ENCODE measurements around the gene PRKG2. TPM values are rescaled to one million over a fixed set of nuclear protein-coding genes. Genes with fewer than 3 reads are reported as not detected.
A peak's percentile ranks its signal among the peaks of the same experiment; 100 is the strongest.
"Not testable (repeated sequence)": the region's sequence is repeated elsewhere in the genome, so short reads cannot be mapped to it uniquely, and the experiment has no call there.

Gene PRKG2
- 0.05 TPM for total RNA-seq
- long read RNA-seq: 0 reads

DNA sequence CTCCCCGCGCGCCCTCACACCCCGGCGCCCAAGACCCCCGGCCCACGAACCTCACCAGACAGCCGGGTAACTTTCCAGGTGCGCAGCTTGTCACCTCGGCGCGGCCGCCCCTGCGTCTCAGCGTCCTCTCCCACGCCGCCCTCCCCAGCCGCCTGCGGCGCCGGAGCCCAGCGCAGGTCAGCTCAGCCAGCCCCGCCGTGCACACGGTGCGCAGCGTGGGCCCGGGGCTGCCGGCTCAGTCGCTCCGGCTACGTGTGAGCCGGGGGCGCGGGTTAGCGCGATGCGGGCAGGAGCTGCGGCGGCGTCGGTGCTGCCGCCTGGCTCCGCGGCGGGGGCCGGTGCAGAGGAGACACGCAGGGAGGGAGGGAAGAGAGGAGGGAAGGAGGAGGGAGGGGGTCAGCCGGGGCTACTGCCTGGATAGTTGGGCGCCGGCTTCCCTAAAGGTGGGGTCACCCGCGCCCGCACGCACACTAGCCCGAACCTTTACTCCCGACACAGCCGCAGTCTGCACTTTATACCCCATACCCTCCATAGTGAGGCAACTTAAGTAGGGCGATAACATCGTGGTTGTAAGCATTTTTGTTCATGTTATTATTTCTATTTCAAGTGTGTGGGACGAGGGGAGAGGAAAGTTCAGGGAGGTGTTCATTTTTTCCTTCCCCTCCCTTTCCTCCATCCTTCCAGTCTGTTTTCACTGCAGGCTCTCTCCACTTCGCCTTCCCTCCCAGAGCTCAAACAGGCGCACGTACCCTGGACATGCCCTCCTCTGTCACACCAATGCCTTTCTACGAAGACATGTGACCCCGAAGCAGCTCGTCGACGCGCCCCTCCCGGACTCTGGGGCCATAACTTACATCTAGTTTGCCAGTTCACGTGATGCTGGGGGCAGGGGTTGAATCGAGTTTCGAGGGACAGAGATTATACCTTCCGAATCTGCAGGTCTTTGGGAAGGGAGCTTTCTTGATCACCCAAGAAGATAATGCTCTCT, at the start of gene PRKG2:
Gene PRKG2, minus strand, starts transcription at position 342 of the 988 bp plus-strand sequence. CDS start 10,175 bp downstream, outside the sequence.
- DNase-seq (ENCODE audit: missing footprints): no peak
- no peak for ATAC-seq

DNA sequence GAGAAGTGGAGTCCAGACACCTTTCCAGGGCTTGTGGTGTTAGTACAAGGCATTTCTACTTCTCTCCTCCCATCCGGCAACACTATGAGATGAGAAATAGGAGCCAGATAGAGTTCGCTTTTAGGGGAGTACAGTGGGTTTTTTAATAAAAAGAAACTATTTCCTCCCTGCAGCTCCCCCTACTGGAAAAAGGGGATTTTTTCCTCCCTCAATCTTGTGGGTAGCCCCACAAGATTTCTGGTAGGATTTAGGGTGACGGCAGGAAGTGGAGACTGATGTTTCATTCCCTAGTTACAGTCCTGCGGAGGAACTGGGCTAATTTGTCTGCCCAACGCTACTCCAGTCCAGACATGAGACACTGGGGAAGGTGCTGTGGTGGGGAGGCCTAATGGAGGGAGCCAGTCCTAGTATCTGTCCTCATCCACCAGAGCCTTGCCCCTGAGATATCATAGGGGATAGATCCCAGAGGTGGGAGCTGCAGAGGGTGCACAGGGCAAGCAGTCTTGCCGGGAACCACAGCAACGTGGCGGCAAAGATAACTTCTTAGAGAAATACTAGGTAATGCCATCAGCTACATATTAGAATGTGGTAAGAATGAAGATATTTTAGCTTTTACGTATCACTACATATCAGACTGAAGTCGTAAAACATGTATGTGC, 45.5 kb upstream of the PRKG2 start:
- no peak for ATAC-seq
- no peak for DNase-seq (ENCODE audit: missing footprints)
- intact Hi-C loops (cut with DNase I): no loop called here

More for the DNA sequence above, at the start of gene PRKG2:
- intact Hi-C loops (cut with DNase I): no loop called here

DNA sequence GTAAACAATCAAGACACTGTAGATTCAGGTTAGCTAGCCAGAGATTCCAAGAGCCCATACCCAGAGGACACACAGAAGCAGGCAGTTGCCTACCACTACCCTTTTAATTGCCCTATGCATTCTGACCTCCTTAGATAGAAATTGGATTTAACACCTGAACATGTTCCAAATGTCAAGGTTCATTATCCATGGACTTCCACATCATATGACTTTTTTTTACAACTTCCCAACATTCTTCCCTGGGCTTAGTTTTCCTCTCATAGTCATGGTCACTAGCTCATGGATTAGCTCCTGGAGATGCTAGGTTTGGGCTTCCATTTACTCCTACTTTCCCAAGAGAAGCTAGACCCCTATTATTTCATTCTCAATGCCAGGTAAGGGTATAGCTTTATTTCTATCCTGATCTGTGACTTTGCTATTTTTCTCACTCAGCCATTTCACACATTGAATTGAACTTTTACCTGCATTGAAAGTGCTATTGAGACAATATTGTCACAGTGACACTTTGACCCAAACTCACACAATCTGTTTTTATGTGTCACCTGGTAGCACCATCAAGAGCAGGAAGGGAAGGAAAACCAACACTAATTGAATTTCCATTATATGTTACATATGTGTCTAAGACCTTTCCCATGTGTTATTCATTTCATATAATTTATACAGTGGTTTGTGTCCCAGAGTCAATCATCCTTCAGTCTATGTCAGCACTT, 44.0 kb upstream of the PRKG2 start:
- ATAC-seq: no peak
- intact Hi-C loops (cut with DNase I): no loop called here
- no peak for DNase-seq (ENCODE audit: missing footprints)

- no peak for ATAC-seq
Observed at GRCh38 chr4:81257816-81258215, 42.8 kb upstream of the PRKG2 start.

DNA sequence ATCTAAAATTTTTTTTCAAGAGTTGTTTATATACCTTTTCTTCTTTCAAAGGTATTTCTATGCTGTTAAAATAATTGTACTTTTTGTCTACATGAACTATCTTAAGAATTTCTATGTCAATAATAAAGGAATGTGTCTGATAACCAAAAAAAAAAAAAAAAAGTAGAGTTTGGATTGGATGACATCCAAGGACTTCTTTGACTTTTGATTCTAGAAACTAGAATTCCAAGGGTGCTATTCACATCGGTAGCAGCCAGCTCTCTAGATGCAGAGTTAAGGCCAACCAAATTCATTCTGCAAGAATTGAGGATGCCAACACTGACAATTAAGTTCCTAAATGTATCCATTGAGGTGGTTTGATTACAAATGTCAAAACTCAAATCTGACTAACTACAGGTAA, 42.0 kb upstream of the PRKG2 start:
- ATAC-seq (no peak), DNase-seq (ENCODE audit: missing footprints) (no peak)
- intact Hi-C loops (cut with DNase I): no loop called here

More at GRCh38 chr4:81257816-81258215, 42.8 kb upstream of the PRKG2 start:
- DNase-seq (ENCODE audit: missing footprints): no peak
- intact Hi-C loops (cut with DNase I): no loop called here

- ATAC-seq (no peak), DNase-seq (ENCODE audit: missing footprints) (no peak)
- intact Hi-C loops (cut with DNase I): no loop called here
Observed at GRCh38 chr4:81256059-81256970, 41.3 kb upstream of the PRKG2 start.

DNA sequence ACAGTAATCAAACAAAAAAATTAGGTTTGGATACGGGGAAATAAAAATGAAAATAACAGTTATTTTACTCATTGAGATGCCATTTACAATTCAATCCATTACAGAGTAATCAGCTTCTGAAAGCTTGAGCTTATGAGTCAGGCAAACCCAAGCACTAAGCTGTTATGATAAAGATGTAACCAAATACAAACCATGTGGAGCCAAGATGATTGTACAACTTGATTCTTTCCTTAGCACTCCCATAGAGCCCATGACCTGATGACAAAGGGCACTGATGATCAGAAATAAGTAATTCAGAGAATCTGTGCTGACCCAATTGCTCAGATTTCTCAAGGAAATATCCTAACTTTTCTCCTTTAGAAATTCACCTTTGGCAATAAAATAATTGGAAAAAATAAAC, 40.5 kb upstream of the PRKG2 start:
- intact Hi-C loops (cut with DNase I): no loop called here
- ATAC-seq (no peak), DNase-seq (ENCODE audit: missing footprints) (no peak)

GRCh38 chr4:81250430-81250829, 35.4 kb upstream of the PRKG2 start:
- intact Hi-C loops (cut with DNase I): no loop called here
- no peak for ATAC-seq
- DNase-seq (ENCODE audit: missing footprints): no peak

DNA sequence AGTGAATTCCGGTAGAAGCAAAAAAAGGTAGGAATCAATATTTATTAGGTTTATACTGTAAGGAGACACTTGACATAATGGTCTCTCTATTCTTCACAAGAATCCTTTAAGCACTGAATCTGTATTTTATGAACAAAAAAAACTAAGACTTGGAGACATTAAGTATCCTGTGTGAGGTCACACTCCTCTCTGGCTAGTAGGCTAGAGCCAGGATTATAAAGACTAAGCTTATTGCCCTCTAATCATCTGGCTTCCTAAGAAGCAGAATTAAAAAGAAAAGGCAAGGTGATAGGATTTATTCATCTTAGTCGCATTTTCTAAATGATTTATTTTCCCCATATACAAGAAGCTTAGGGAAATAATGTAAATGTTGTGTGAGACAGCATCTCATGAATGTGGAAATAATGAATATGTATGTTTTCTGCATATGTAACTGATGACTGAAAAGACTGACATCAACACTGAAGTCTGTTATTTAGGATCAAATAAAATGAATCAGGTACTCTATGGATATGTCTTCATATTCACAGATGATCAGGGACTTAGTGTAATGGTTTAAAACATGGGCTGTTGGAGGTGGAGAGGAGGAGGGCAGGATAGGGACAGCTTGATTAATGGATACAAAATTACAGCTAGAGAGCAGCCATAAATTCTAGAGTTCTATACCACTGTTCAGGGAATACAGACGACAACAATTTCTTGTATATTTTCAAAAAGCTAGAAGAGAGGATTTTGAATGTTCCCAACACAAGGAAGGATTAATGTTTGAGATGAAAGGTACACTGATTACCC, 30.4 kb upstream of the PRKG2 start:
- intact Hi-C loops (cut with DNase I): no loop called here
- DNase-seq (ENCODE audit: missing footprints) (no peak), ATAC-seq (no peak)

DNA sequence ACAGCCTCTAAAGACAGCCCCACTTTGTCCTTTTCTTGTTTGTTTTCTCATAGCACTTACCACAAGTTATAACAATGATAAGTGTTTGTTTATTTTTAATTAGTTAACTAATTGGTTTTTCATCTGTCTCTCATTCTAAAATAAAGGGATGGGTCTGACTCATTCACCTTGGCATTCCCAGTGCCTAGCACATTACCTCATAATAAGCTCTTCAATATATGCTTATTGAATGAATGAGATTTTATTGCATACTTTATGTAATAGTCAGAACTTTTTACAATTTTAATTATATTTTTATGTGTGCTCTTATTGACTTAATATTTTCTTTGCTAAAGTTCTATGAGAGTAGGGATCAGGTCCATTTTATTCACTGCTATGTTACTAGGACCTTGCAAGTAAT, 22.8 kb upstream of the PRKG2 start:
- ATAC-seq (no peak), DNase-seq (ENCODE audit: missing footprints) (no peak)
- intact Hi-C loops (cut with DNase I): no loop called here

DNA sequence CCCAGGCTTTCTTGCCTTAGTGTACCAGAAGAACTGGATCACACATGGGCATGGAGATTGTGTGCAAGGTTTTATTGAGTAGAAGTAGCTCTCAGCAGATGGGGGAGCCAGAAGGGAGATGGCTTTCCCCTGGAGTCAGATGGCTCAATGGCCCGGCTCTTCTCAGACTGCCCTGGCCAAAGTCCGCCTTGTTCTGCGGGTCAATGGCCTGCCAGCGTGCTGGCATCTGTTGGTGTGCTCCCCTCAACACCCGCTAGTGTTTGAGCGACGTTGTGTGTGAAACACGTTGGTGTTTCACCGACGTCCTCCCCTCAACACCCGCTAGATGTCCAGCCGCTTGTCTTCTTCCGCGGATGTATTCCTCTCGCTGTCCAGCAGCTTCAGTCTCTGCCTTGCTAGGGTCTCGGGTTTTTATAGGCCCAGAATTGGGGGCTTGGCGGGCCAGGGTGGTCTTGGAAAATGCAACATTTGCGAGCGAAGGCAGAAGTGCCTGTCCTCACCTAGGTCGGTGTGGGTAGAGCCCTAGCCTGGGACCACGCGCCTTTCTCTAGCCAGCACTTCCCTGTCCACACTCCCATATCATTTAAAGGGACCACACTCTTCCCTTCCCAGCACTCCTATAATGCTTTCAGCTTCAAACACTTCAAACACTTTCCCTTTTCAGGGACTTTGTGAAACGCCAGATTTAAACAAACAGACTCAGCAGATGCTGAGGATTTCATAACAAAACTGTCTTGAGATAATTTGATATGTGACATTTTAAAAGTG, 21.1 kb upstream of the PRKG2 start:
- intact Hi-C loops (cut with DNase I): no loop called here
- DNase-seq (ENCODE audit: missing footprints) (peak; percentile 52), ATAC-seq (no peak)

DNA sequence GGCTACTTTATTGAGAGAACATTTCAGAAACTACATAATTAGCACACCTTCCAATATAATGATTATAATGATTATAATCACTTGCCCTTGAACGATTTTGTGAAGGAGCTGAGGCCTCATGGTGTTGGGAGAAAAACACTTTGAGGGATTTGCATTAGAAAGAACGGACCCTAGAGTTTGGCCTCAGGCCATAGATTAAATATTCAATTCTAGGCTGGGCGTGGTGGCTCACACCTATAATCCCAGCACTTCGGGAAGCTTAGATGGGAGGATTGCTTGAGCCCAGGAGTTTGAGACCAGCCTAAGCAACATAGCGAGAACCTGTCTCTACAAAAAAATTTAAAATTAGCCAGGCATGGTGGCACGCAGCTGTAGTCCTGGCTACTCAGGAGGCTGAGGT, 12.9 kb upstream of the PRKG2 start:
- intact Hi-C loops (cut with DNase I): no loop called here
- DNase-seq (ENCODE audit: missing footprints) (no peak), ATAC-seq (no peak)

DNA sequence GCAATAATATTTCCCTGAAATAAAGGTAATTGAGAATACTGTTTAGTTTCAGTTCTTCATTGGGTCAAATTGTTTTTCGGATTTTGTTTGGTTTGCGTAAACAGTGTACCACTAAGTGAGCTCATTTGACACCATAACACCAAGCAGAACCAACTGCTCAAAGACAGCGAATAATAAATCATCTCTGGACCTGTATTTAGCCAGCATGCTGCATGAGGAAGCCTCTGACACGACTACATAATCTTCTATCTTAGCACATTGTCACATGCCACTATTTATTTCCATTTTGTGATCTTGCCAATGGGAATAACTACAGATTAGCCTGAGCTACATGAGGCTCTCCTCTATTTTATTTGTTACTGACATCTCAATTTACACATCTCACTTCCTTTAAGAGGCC, 12.1 kb upstream of the PRKG2 start:
- no peak for ATAC-seq
- intact Hi-C loops (cut with DNase I): no loop called here

GRCh38 chr4:81225252-81225651, 10.2 kb upstream of the PRKG2 start:
- intact Hi-C loops (cut with DNase I): no loop called here
- ATAC-seq (no peak), DNase-seq (ENCODE audit: missing footprints) (no peak)

More for the DNA sequence above, 12.1 kb upstream of the PRKG2 start:
- no peak for DNase-seq (ENCODE audit: missing footprints)

GRCh38 chr4:81222082-81222472, 7.1 kb upstream of the PRKG2 start:
- ATAC-seq; DNase-seq (ENCODE audit: missing footprints); intact Hi-C loops (cut with DNase I): not testable (repeated sequence)

GRCh38 chr4:81221303-81222081, 6.5 kb upstream of the PRKG2 start:
- ATAC-seq (no peak), DNase-seq (ENCODE audit: missing footprints) (no peak)
- intact Hi-C loops (cut with DNase I): no loop called here
